SU-DHL-6 (cell line): ENCODE results near the gene DGKG.

Experiments
- H2AFZ ChIP-seq: fragments of 200-600 bp; sonication (generic); 2 replicates; pipeline ENCODE4 v1.6.1; 2014; ENCODE audit warnings: low read depth, mild to moderate bottlenecking, moderate library complexity, mixed read lengths, antibody characterized with exemption, low read length; ENCODE audit not compliant: severe bottlenecking
- H3F3A ChIP-seq: fragments of 200-600 bp; shearing (Covaris generic); 2 replicates; pipeline ENCODE4 v1.6.0; 2016; ENCODE audit warnings: antibody characterized with exemption, mild to moderate bottlenecking; ENCODE audit not compliant: insufficient read depth
- H3K27ac ChIP-seq: fragments of 200-600 bp; sonication (generic); 2 replicates; pipeline ENCODE4 v1.5.1; 2016; ENCODE audit warnings: low read depth, mild to moderate bottlenecking, low read length, moderate library complexity, mixed read lengths
- H3K27me3 ChIP-seq: fragments of 200-600 bp; sonication (generic), shearing (Covaris generic); 2 replicates; pipeline ENCODE4 v1.6.0; 2014; ENCODE audit warnings: mild to moderate bottlenecking, low read length
- H3K36me3 ChIP-seq: fragments of 200-600 bp; sonication (generic); 2 replicates; pipeline ENCODE4 v1.6.1; 2014; ENCODE audit warnings: mild to moderate bottlenecking, low read length, mixed read lengths
- H3K4me2 ChIP-seq: fragments of 300-600, 200-600 bp; shearing (Covaris generic), sonication (generic); 2 replicates; pipeline ENCODE4 v1.6.0; 2014; ENCODE audit warnings: low read length, low read depth, mild to moderate bottlenecking; ENCODE audit not compliant: poor library complexity, severe bottlenecking
- H3K4me3 ChIP-seq: fragments of 200-600 bp; sonication (generic); 2 replicates; pipeline ENCODE4 v1.5.1; 2014; ENCODE audit warnings: antibody characterized with exemption, low read length, mild to moderate bottlenecking, mixed read lengths; ENCODE audit not compliant: insufficient read depth, poor library complexity, severe bottlenecking
- H3K79me2 ChIP-seq: fragments of 200-600 bp; sonication (generic); 2 replicates; pipeline ENCODE4 v1.6.1; 2014; ENCODE audit warnings: mild to moderate bottlenecking, low read length, moderate library complexity; ENCODE audit not compliant: insufficient read depth
- H3K9ac ChIP-seq: fragments of 200-600 bp; sonication (generic); 2 replicates; pipeline ENCODE4 v1.7.0; 2014; ENCODE audit warnings: mild to moderate bottlenecking, low read length
- H3K9me2 ChIP-seq: fragments of 200-600 bp; sonication (generic); replicated peaks from 2 replicates; pipeline ENCODE4 v1.6.1; 2014; ENCODE audit warnings: low read length; ENCODE audit not compliant: insufficient read depth
- H3K9me3 ChIP-seq: fragments of 200-600 bp; sonication (generic); 2 replicates; pipeline ENCODE4 v1.6.1; 2014; ENCODE audit warnings: low read length, mixed read lengths; ENCODE audit not compliant: insufficient read depth
- H4K20me1 ChIP-seq: fragments of 200-600 bp; sonication (generic); 2 replicates; pipeline ENCODE4 v1.6.1; 2014; ENCODE audit warnings: low read depth, mild to moderate bottlenecking, antibody characterized with exemption, low read length, moderate library complexity, mixed read lengths
- CTCF ChIP-seq: fragments of 200-600 bp; sonication (generic); IDR thresholded peaks from one replicate; pipeline ENCODE4 v1.5.1; 2017; ENCODE audit warnings: antibody characterized with exemption, mild to moderate bottlenecking, low read length, moderate library complexity; ENCODE audit not compliant: insufficient read depth, poor library complexity, severe bottlenecking
- EZH2phosphoT487 ChIP-seq: fragments of 200-600 bp; sonication (generic), shearing (Covaris generic); conservative IDR thresholded peaks from 2 replicates; pipeline ENCODE4 v1.6.1; 2018; ENCODE audit warnings: mild to moderate bottlenecking, antibody characterized with exemption, low read length, moderate library complexity, mixed read lengths

Gene DGKG

GRCh38 chr3:186216900-186217819 is 144.9 kb downstream of the DGKG start:
- H3K27ac ChIP-seq, result no peak overlapping the region
- H2AFZ ChIP-seq, result no peak overlapping the region
- no peaks in the 10 kb centered on the region for H3K9me2 ChIP-seq
- no peaks in the 10 kb centered on the region for H3K9me3 ChIP-seq
- H3K79me2 ChIP-seq, result no peaks in the 10 kb centered on the region
- H3K4me2 ChIP-seq, result no peak overlapping the region
- H3F3A ChIP-seq, result no peaks in the 10 kb centered on the region
- no peak overlapping the region for H3K9ac ChIP-seq
- no peaks in the 10 kb centered on the region for H4K20me1 ChIP-seq
- no peaks in the 10 kb centered on the region for H3K27me3 ChIP-seq
- no peak overlapping the region for H3K4me3 ChIP-seq
- H3K36me3 ChIP-seq, result no peaks in the 10 kb centered on the region
- no peak for TF ChIP-seq EZH2phosphoT487
- no peak for TF ChIP-seq CTCF

- Histone ChIP-seq H3K27me3 (no peaks in the 10 kb centered on the region), H3K9me2 (no peaks in the 10 kb centered on the region), H3K36me3 (no peaks in the 10 kb centered on the region), H3K4me3 (no peak overlapping the region), H3K9me3 (no peaks in the 10 kb centered on the region), H3K79me2 (no peaks in the 10 kb centered on the region), H3K27ac (no peak overlapping the region), H3F3A (no peaks in the 10 kb centered on the region), H2AFZ (no peak overlapping the region), H3K4me2 (no peak overlapping the region), H4K20me1 (no peaks in the 10 kb centered on the region), H3K9ac (no peak overlapping the region)
- TF ChIP-seq CTCF (no peak), EZH2phosphoT487 (no peak)
Measured at GRCh38 chr3:186214670-186215069, 147.4 kb downstream of the DGKG start.

GRCh38 chr3:186213946-186214345 is 148.1 kb downstream of the DGKG start:
- no peak overlapping the region for H3K9ac ChIP-seq
- H3K36me3 ChIP-seq, result no peaks in the 10 kb centered on the region
- H4K20me1 ChIP-seq, result no peaks in the 10 kb centered on the region
- no peaks in the 10 kb centered on the region for H3K27me3 ChIP-seq
- H3K27ac ChIP-seq, result no peak overlapping the region
- H2AFZ ChIP-seq, result no peak overlapping the region
- no peaks in the 10 kb centered on the region for H3K9me3 ChIP-seq
- no peak for TF ChIP-seq EZH2phosphoT487
- H3K4me2 ChIP-seq, result no peak overlapping the region
- H3K79me2 ChIP-seq, result no peaks in the 10 kb centered on the region
- H3K4me3 ChIP-seq, result no peak overlapping the region
- no peaks in the 10 kb centered on the region for H3F3A ChIP-seq
- no peaks in the 10 kb centered on the region for H3K9me2 ChIP-seq

GRCh38 chr3:186212611-186213010 is 149.4 kb downstream of the DGKG start:
- Histone ChIP-seq H2AFZ (no peak overlapping the region), H3K79me2 (no peaks in the 10 kb centered on the region), H3K27me3 (no peaks in the 10 kb centered on the region), H3K9me2 (no peaks in the 10 kb centered on the region), H3K4me2 (no peak overlapping the region), H3K9me3 (no peaks in the 10 kb centered on the region), H3K36me3 (no peaks in the 10 kb centered on the region), H3K4me3 (no peak overlapping the region), H3F3A (no peaks in the 10 kb centered on the region), H4K20me1 (no peaks in the 10 kb centered on the region), H3K9ac (no peak overlapping the region), H3K27ac (no peak overlapping the region)
- TF ChIP-seq EZH2phosphoT487, result no peak
- TF ChIP-seq CTCF, result no peak
